Forelimb muscle (tissue), 1 donor: Measurements from ENCODE around the gene EXOC4. TPM values are rescaled to one million over a fixed set of nuclear protein-coding genes. Genes with fewer than 3 reads are reported as not detected.
"Not testable (repeated sequence)": the region's sequence is repeated elsewhere in the genome, so short reads cannot be mapped to it uniquely, and the experiment has no call there.

Experiments used
- DNase-seq: peaks from one replicate; pipeline ENCODE4 v3.0.0-alpha.2; 2013; ENCODE audit warnings: low read depth
- polyA plus RNA-seq: library from polyadenylated mRNA; unstranded; fragments of 120-200 nt; gene quantifications from one replicate; pipeline ENCODE4 v1.2.1, GENCODE V29; 2013; ENCODE audit not compliant: insufficient read length

The EXOC4 gene
- polyA plus RNA-seq, 1 donor, result 55.2 TPM

GRCh38 chr7:133978502-133979295 lies 725.8 kb downstream of the EXOC4 start:
- no peak for DNase-seq

- DNase-seq, result no peak
Observed at GRCh38 chr7:133980804-133981203, 727.9 kb downstream of the EXOC4 start.

- DNase-seq, result no peak
Observed at GRCh38 chr7:133983685-133984419, 731.0 kb downstream of the EXOC4 start.

- DNase-seq, result no peak
Observed at GRCh38 chr7:133985300-133985699, 732.4 kb downstream of the EXOC4 start.

GRCh38 chr7:133987582-133987981 lies 734.7 kb downstream of the EXOC4 start:
- no peak for DNase-seq

GRCh38 chr7:133993547-133993946 lies 740.7 kb downstream of the EXOC4 start:
- DNase-seq, result no peak

- not testable (repeated sequence) for DNase-seq
Observed at GRCh38 chr7:133994100-133994499, 741.2 kb downstream of the EXOC4 start.

GRCh38 chr7:133997463-133997862 lies 744.6 kb downstream of the EXOC4 start:
- DNase-seq, result no peak

- no peak for DNase-seq
Observed at GRCh38 chr7:133999178-133999577, 746.3 kb downstream of the EXOC4 start.

- no peak for DNase-seq
Observed at GRCh38 chr7:134004829-134005505, 752.1 kb downstream of the EXOC4 start.

- no peak for DNase-seq
Observed at GRCh38 chr7:134009314-134010110, 756.6 kb downstream of the EXOC4 start.

GRCh38 chr7:134013249-134013648 lies 760.4 kb downstream of the EXOC4 start:
- DNase-seq, result no peak

- DNase-seq, result no peak
Observed at GRCh38 chr7:134014935-134015334, 762.1 kb downstream of the EXOC4 start.

GRCh38 chr7:134016223-134016941 lies 763.5 kb downstream of the EXOC4 start:
- peak; percentile 26 for DNase-seq

GRCh38 chr7:134016942-134017303 lies 764.0 kb downstream of the EXOC4 start:
- DNase-seq, result no peak

GRCh38 chr7:134018306-134018705 lies 765.4 kb downstream of the EXOC4 start:
- no peak for DNase-seq

GRCh38 chr7:134019251-134019650 lies 766.4 kb downstream of the EXOC4 start:
- DNase-seq, result no peak

- no peak for DNase-seq
Observed at GRCh38 chr7:134021836-134022235, 769.0 kb downstream of the EXOC4 start.

GRCh38 chr7:134022286-134022911 lies 769.5 kb downstream of the EXOC4 start:
- DNase-seq, result no peak

GRCh38 chr7:134024739-134025138 lies 771.9 kb downstream of the EXOC4 start:
- no peak for DNase-seq

GRCh38 chr7:134028853-134029252 lies 776.0 kb downstream of the EXOC4 start:
- no peak for DNase-seq
